ENCODE data around the gene WDR36.

- TF ChIP-seq EZH2 (IDR thresholded peaks at IDR 0.05) = no peak
- TF ChIP-seq POLR2AphosphoS5 (IDR thresholded peaks at IDR 0.05; ENCODE audit: borderline replicate concordance, low read depth, low read length) = no peak
- TF ChIP-seq FOXP2 (optimal IDR thresholded peaks at IDR 0.05; ENCODE audit: control extremely low read depth, extremely low read length, insufficient read depth) = no peak
These were observed 34.1 kb upstream of the WDR36 start for GRCh38 chr5:111058064-111058463.
